GM18873 (cell line): ENCODE results near the gene ROMO1.
"Not testable (repeated sequence)": the region's sequence is repeated elsewhere in the genome, so short reads cannot be mapped to it uniquely, and the experiment has no call there.

Experiments
- ATAC-seq: cut with Tn5 transposase; IDR thresholded peaks from one replicate; pipeline ENCODE4 v1.9.1; 2021; ENCODE audit warnings: mild to moderate bottlenecking, moderate library complexity, moderate number of reproducible peaks; ENCODE audit not compliant: unreplicated experiment, low FRiP score

Gene ROMO1

DNA sequence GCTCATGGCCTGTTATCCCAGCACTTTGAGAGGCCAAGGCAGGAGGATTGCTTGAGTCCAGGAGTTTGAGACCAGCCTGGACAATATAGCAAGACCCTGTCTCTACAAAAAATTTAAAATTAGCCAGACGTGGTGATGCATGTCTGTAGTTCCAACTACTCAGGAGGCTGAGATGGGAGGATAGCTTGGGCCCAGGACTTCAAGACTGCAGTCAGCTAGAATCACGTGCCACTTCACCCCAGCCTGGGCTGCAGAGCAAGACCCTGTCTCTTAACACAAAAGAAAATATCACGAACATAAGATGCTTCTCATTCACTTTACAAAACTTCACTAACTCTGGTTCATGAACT is 45.3 kb downstream of the ROMO1 start:
- ATAC-seq, result not testable (repeated sequence)
